ENCODE measurements around the gene ZNF638.
"Not testable (repeated sequence)": the region's sequence is repeated elsewhere in the genome, so short reads cannot be mapped to it uniquely, and the experiment has no call there.

ZNF638 gene

DNA sequence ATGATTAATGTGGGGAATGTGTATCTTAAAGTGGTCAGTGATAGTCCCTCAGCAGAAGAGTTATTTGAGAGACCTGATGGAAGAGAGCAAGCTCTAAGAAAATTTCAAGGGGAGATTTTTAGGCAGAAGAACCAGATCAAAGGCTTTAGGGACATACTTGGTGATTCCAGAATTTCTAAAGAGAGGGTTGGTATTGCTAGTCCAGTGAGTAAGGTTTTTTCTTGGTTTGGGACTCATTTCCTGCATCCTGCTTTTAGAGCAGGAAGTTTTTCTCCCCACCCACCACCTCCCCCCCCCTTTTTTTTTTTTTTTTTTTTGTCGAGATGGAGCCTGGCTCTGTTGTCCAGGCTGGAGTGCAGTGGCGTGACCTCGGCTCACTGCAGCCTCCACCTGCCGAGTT, 79.1 kb downstream of the ZNF638 start:
- DNase-seq (ENCODE audit: low read depth) = no peak

DNA sequence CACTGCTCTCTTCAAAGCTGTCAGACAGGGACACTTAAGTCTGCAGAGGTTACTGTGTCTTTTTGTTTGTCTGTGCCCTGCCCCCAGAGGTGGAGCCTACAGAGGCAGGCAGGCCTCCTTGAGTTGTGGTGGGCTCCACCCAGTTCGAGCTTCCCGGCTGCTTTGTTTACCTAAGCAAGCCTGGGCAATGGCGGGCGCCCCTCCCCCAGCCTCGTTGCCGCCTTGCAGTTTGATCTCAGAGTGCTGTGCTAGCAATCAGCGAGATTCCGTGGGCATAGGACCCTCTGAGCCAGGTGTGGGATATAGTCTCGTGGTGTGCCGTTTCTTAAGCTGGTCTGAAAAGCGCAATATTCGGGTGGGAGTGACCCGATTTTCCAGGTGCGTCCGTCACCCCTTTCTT, 85.3 kb downstream of the ZNF638 start:
- DNase-seq (ENCODE audit: low read depth) = not testable (repeated sequence)

DNA sequence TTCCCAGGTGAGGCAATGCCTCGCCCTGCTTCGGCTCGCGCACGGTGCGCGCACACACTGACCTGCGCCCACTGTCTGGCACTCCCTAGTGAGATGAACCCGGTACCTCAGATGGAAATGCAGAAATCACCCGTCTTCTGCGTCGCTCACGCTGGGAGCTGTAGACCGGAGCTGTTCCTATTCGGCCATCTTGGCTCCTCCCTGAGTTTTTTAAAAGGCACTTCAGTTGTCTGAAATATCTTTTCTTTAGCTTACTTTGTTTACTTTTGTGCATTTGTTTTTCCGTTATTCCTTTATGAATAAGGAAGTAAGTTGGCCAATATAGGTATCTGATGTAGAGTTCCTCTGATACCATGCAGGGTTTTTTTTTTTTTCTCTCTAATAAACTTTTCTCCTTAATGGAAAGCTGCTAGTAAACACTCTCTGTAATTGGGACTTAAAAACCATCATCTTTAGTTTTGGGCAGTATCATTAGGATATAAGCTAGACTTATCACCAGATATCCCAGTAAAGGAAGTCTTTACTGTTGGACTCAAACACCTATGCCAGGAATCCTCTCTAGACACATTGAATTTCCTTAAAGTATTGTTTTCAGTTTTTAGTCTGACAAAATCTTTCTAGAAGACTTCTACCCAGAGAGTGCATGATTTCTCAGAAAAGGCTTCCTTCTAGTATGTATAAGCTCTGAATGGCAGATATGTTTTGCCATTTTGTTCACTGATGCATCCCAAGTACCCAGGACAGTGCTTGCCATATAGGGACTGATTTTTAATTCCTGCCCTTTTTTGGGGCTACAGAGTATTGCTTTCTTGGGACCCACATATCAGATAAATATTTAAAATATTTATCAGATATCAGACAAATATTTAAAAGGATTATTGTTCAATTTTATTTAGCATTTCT, 86.0 kb downstream of the ZNF638 start:
- DNase-seq (ENCODE audit: low read depth) = no peak

DNA sequence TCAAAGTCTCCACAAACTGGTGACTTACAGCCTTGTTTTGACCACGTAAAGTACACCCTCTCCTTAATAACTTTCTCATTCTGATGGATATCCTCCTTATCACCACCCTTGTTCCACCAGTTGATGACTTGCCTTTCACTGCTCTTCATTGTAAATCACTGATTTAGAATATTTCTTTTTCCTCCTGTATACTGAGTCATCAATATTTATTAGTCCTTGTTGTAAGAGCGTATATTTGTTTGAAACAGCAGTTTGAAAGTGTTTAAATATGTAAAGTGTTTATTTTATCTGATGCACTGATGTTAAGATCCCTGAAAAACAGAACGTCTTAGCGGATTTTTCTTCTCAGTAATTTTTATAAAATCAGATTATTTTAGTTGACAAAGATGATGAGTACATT, 87.6 kb downstream of the ZNF638 start:
- DNase-seq (ENCODE audit: low read depth) = no peak

DNA sequence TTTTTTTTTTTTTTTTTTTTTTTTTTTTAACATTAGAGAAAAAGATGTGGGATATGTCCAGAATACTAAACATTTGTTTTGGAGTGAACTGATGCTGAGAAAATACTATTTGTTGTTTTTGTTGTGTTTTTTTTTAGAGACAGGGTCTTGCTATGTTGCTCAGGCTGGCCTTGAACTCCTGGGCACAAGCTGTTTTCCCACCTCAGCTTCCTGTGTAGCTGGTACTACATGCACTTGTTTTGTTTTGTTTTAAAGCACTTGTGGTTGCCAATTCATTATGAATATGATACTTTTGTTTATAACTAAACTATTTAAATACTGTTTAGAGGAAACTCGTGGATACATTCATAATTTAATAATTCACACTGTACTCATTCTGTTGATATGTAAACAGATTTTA, 88.4 kb downstream of the ZNF638 start:
- DNase-seq (ENCODE audit: low read depth) = no peak

GRCh38 chr2:71422786-71423185, 91.2 kb downstream of the ZNF638 start:
- DNase-seq (ENCODE audit: low read depth) = no peak

DNA sequence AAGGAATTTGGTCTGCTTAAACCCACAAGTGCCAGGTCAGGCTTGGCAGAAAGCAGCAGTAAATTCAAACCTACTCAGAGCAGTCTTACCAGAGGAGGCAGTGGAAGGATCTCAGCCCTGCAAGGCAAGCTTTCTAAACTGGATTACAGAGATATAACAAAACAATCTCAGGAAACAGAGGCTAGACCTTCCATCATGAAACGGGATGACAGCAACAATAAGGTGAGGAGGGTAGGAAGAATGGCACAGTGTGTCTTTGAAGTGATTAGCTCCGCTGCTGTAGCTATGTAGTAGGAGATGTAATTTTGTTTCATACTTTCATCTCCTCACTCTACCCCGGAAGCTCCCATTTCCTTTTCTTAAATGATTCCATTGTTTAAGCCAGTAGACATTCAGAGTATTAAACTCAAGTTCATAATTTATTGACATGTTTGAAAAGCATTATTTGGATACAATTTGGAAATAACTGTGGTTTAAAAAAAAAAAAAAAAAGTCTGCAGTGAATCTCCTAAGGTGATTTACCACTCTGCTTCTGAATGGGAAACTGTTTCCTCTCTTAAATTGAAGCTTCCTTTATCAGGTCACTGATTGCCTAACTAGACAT, 92.3 kb downstream of the ZNF638 start:
- no peak for DNase-seq (ENCODE audit: low read depth)

GRCh38 chr2:71426721-71427120, 95.1 kb downstream of the ZNF638 start:
- no peak for DNase-seq (ENCODE audit: low read depth)

- no peak for DNase-seq (ENCODE audit: low read depth)
Measured at GRCh38 chr2:71428472-71429383, 97.1 kb downstream of the ZNF638 start.

GRCh38 chr2:71445142-71445541, 113.6 kb downstream of the ZNF638 start:
- DNase-seq (ENCODE audit: low read depth) = not testable (repeated sequence)

DNA sequence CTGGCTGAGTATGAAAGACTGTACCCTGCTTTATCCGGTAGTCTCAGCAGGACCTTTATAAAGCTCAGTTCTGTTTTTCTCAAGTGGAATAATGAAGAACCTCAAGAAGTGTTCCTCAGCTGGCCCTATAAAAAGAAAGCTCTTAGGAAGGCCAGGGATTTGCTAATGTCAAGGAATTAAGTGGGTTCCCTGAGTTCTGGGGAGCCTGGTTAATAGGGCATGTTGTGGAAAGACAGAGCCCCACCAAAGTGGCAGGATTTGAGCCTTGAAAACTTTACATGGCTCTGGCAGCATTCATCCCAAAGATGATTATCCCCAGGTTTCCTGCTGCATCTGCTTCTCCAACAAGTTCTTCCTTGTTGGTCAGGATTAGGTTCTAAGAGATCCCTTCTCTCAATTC, 114.9 kb downstream of the ZNF638 start:
- no peak for DNase-seq (ENCODE audit: low read depth)

DNA sequence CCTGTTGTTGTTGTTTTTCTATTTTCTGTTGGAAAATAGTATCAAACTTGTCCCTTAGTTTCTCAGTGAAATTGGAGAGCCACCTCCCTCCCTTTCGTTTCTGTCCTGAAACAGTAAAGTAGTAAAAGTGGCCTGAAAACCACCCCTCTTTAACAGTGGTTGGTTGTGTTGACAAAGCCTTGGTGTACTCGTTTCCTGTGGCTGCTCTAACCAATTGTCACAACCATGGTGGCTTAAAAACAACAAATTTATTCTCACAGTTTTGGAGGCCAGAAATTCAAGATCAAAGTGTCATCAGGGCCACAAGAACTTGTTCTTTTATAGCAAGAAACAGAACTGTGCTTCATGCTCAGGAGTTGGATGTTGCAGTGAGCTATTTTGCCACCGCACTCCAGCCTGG, 117.8 kb downstream of the ZNF638 start:
- no peak for DNase-seq (ENCODE audit: low read depth)

DNA sequence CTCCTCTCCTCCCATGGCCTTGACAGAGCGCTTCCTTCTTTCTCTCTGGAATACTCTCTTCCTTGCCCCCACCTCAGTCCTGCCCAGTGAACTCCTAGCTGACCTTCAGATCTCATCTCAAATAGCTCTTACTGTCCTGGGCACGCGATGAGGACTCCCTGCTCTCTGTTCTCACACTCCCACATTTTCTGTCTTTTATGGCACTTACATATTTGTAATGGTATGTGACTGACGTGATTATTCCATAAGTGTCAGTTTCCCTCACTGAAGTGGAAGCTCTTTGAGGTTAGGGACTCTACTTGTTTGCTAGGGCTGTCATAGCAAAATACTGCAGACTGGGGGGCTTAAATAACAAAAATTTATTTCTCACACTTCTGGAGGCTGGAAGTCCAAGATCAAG, 120.1 kb downstream of the ZNF638 start:
- no peak for DNase-seq (ENCODE audit: low read depth)

GRCh38 chr2:71452565-71452964, 121.0 kb downstream of the ZNF638 start:
- no peak for DNase-seq (ENCODE audit: low read depth)

DNA sequence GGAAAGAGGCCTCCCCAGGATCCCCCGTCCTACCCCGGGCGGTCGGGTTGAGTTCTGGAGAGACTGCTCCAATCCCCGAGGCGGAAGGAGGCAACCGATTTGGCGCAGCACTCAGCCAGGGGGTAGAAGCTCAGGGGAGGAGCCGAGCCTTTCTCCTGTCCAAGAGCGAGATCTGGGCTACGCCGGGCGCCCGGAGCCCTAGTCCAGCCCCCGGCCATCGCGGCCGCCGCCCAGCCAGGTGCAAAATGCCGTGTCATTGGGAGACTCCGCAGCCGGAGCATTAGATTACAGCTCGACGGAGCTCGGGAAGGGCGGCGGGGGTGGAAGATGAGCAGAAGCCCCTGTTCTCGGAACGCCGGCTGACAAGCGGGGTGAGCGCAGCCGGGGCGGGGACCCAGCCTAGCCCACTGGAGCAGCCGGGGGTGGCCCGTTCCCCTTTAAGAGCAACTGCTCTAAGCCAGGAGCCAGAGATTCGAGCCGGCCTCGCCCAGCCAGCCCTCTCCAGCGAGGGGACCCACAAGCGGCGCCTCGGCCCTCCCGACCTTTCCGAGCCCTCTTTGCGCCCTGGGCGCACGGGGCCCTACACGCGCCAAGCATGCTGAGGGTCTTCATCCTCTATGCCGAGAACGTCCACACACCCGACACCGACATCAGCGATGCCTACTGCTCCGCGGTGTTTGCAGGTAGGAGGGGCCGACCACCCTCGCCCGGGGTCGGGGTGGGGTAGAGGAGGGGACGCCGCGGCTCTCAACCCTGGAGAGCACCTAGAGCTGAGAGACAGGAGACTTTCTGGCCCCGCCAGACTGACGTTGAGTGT, 122.0 kb downstream of the ZNF638 start, which contains the start of gene DYSF:
Gene DYSF (plus strand): TSS at position 158 of the 817 bp plus-strand sequence.
- DNase-seq (ENCODE audit: low read depth) = no peak

- DNase-seq (ENCODE audit: low read depth) = no peak
Measured at GRCh38 chr2:71454221-71455010, 122.8 kb downstream of the ZNF638 start.

- DNase-seq (ENCODE audit: low read depth) = no peak
Measured at GRCh38 chr2:71455011-71455740, 123.6 kb downstream of the ZNF638 start.

- no peak for DNase-seq (ENCODE audit: low read depth)
Measured at GRCh38 chr2:71455741-71456569, 124.4 kb downstream of the ZNF638 start.

DNA sequence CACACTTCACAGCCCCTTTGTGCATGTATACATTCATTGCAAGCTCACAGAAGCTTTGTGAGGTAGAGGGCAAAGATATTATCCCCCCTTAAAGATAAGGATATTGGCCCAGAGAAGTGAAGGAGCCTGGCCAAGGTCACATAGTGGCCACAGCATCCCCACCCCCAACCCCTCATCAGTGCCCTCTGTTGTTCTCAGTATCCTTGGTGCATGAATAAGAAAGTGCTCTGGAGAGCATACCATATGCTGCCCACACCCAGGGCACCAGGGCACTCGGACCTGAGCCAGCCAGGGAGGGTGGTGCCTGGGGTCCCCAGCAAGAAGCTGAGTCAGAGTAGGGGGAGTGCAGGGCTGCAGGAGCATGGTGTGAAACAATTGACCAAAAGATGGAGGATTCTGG, 125.0 kb downstream of the ZNF638 start:
- no peak for DNase-seq (ENCODE audit: low read depth)

All from activated T-cell treated with anti-CD3 and anti-CD28 coated beads for 24 hours (primary cell).